ENCODE measurements around the gene CELSR1.

CELSR1 gene

DNA sequence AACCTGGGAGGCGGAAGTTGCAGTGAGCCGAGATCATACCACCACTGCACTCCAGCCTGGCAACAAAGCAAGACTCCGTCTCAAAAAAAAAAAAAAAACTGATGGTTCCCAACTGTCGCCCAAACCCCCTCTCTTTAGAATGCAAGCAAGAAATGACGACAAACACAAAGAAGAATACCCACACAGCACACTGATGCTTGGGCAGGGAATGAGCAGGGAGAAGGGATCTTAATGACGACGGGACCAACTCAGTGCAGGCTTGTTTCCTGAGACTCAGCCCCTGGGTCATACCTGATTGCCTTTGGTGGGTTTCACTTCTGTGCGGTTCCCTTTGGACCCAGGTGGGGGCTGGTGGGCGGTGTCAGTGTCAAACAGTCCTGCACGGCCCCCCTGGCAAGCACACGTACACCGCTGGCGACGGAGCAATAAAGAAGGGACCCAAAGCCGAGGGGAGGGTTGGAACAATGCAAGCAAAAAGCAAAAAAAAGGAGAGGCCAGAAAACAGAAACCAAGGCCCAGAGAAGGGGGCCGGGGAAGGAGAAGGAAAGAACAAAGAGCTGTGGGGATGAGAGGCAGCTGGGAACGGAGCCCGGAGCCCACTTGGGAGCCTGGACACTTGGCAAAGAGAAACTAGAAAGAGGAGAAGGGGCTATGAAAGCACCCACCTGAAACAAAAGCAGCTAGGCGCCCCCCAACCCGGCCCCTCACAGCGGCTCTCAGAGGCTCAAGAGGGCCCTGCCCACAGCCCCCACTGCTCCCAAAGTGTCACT is 99.6 kb downstream of the CELSR1 start:
- peaks cover 0 to 1% of the 10 kb centered on the region in 2 donors for H3K9me3 Mint-ChIP-seq
- H3K36me3 Mint-ChIP-seq, result peaks cover 0 to 2% of the 10 kb centered on the region in 2 donors
- DNase-seq (no peak), ATAC-seq (replicated peaks) (no peak)
- no peak overlapping the region for H3K4me3 Mint-ChIP-seq
- peaks cover 12 to 19% of the 10 kb centered on the region in 2 donors for H3K4me1 Mint-ChIP-seq
- peaks cover 0 to 4% of the 10 kb centered on the region in 2 donors for H3K27me3 Mint-ChIP-seq
- peak overlapping the region; percentile 51 for H3K27ac Mint-ChIP-seq

DNA sequence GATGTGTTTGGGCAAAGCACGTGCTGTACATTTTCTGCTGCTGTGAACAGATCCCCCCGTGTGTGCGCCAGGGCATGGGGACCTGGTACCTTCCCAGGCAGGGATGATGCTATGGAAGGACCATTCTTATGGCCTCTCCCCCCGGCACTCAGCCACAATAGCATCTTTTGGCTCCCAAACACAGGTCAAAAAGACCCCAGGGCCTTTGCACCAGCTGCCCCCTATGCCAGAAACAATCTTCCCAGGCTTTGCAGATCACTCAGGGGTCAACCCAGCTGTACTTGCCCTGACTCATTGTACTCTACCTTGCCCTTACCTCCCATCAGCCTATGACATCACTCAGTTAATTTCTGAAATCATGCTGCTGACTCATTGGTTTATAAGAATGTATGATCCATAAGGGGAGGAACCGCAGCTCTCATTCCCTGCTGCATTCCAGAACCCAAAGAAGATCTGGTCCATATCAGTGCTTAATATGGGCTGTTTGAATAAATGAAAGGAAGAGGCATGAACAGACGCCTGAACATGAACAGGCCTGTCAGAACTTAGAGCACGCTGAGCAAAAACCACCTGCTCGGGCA is 100.7 kb downstream of the CELSR1 start:
- Mint-ChIP-seq H3K4me1 (peaks cover 20 to 31% of the 10 kb centered on the region in 2 donors), H3K36me3 (peaks cover 0 to 2% of the 10 kb centered on the region in 2 donors), H3K27ac (no peak overlapping the region), H3K27me3 (peaks cover 0 to 4% of the 10 kb centered on the region in 2 donors), H3K4me3 (no peak overlapping the region), H3K9me3 (peaks cover 0 to 1% of the 10 kb centered on the region in 2 donors)
- ATAC-seq (replicated peaks) (no peak), DNase-seq (no peak)

GRCh38 chr22:46433318-46433717 is 104.1 kb downstream of the CELSR1 start:
- Mint-ChIP-seq H3K27ac (peak overlapping the region; percentile 94), H3K4me1 (peaks cover 24 to 40% of the 10 kb centered on the region in 2 donors), H3K9me3 (peaks cover 0 to 1% of the 10 kb centered on the region in 2 donors), H3K4me3 (peak overlapping the region; percentile 83 to 88), H3K27me3 (peaks cover 0 to under 1% of the 10 kb centered on the region in 2 donors), H3K36me3 (peaks cover 0 to 2% of the 10 kb centered on the region in 2 donors)
- DNase-seq, result peak; percentile 19
- peak; percentile 68 to 73 for ATAC-seq (replicated peaks)

GRCh38 chr22:46432164-46433068 is 105.0 kb downstream of the CELSR1 start:
- DNase-seq, result peak; percentile 28
- Mint-ChIP-seq H3K36me3 (peaks cover 0 to 2% of the 10 kb centered on the region in 2 donors), H3K9me3 (peaks cover 0 to 1% of the 10 kb centered on the region in 2 donors)

GRCh38 chr22:46430961-46431838 is 106.2 kb downstream of the CELSR1 start:
- DNase-seq (no peak), ATAC-seq (replicated peaks) (no peak)
- Mint-ChIP-seq H3K36me3 (peaks cover 1 to 2% of the 10 kb centered on the region in 2 donors), H3K4me1 (peaks cover 22 to 34% of the 10 kb centered on the region in 2 donors), H3K27ac (peak overlapping the region; percentile 94), H3K4me3 (peak overlapping the region; percentile 83 to 88), H3K9me3 (peaks cover 0 to 4% of the 10 kb centered on the region in 2 donors), H3K27me3 (no peaks in the 10 kb centered on the region)

More at GRCh38 chr22:46432164-46433068, 105.0 kb downstream of the CELSR1 start:
- ATAC-seq (replicated peaks), result peak; percentile 71 to 73
- H3K4me3 Mint-ChIP-seq, result peak overlapping the region; percentile 83 to 88
- H3K27ac Mint-ChIP-seq, result peak overlapping the region; percentile 94
- no peaks in the 10 kb centered on the region for H3K27me3 Mint-ChIP-seq
- H3K4me1 Mint-ChIP-seq, result peaks cover 22 to 34% of the 10 kb centered on the region in 2 donors

GRCh38 chr22:46429325-46429853 is 108.0 kb downstream of the CELSR1 start:
- Mint-ChIP-seq H3K27me3 (no peaks in the 10 kb centered on the region), H3K27ac (no peak overlapping the region), H3K4me3 (no peak overlapping the region), H3K36me3 (peaks cover 2 to 15% of the 10 kb centered on the region in 2 donors), H3K4me1 (peaks cover 24 to 41% of the 10 kb centered on the region in 2 donors), H3K9me3 (peaks cover 9 to 12% of the 10 kb centered on the region in 2 donors)
- DNase-seq (no peak), ATAC-seq (replicated peaks) (no peak)

GRCh38 chr22:46428602-46429324 is 108.7 kb downstream of the CELSR1 start:
- H3K36me3 Mint-ChIP-seq, result peaks cover 2 to 15% of the 10 kb centered on the region in 2 donors

GRCh38 chr22:46428171-46428570 is 109.2 kb downstream of the CELSR1 start:
- Mint-ChIP-seq H3K9me3 (peaks cover 9 to 11% of the 10 kb centered on the region in 2 donors), H3K36me3 (peaks cover 0 to 15% of the 10 kb centered on the region in 2 donors), H3K4me1 (peaks cover 16 to 31% of the 10 kb centered on the region in 2 donors), H3K27ac (no peak overlapping the region), H3K27me3 (no peaks in the 10 kb centered on the region), H3K4me3 (no peak overlapping the region)
- ATAC-seq (replicated peaks) (no peak), DNase-seq (no peak)

More at GRCh38 chr22:46428602-46429324, 108.7 kb downstream of the CELSR1 start:
- DNase-seq (no peak), ATAC-seq (replicated peaks) (no peak)
- no peak overlapping the region for H3K27ac Mint-ChIP-seq
- peaks cover 21 to 37% of the 10 kb centered on the region in 2 donors for H3K4me1 Mint-ChIP-seq
- no peaks in the 10 kb centered on the region for H3K27me3 Mint-ChIP-seq
- H3K9me3 Mint-ChIP-seq, result peaks cover 9 to 12% of the 10 kb centered on the region in 2 donors
- H3K4me3 Mint-ChIP-seq, result no peak overlapping the region

DNA sequence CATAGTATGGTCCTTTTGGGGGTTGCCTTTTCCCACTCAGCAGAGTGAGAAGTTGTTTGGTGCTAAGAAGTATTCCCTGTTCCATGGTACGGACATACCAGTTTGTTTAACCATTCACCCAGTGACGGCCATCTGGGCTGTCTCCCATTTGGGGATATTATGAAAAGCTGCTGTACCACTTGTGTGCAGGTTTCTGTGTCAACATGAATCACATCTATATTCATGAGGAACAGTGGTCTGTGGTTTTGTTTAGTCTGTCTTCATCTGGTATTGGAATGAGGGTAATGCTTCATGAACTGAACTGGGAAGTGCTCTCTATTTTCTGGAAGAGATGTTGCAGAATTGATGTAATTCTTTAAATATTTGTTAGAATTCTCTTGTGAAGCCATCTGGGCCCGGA is 112.4 kb downstream of the CELSR1 start:
- no peak for DNase-seq
- H3K36me3 Mint-ChIP-seq, result peaks cover 0 to 15% of the 10 kb centered on the region in 2 donors
- ATAC-seq (replicated peaks), result no peak
- H3K27me3 Mint-ChIP-seq, result no peaks in the 10 kb centered on the region
- peaks cover 9 to 12% of the 10 kb centered on the region in 2 donors for H3K4me1 Mint-ChIP-seq
- H3K9me3 Mint-ChIP-seq, result peaks cover 9 to 11% of the 10 kb centered on the region in 2 donors
- no peak overlapping the region for H3K4me3 Mint-ChIP-seq
- no peak overlapping the region for H3K27ac Mint-ChIP-seq

DNA sequence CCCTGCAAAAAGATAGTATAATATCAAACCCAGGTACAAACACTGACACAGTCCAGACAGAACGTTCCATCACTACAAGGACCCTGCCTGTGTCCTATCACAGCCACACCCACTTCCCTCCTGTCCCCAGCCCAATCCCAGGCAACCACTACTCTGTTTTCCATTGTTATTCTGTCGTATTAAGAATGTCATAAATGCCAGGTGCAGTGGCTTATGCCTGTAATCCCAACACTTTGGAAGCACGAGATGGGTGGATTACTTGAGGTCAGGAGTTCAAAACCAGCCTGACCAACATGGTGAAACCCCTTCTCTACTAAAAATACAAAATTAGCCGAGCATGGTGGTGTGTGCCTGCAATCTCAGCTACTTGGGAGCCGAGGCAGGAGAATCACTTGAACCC is 112.9 kb downstream of the CELSR1 start:
- Mint-ChIP-seq H3K36me3 (peaks cover 0 to 15% of the 10 kb centered on the region in 2 donors), H3K4me1 (peaks cover 7 to 12% of the 10 kb centered on the region in 2 donors), H3K27me3 (no peaks in the 10 kb centered on the region), H3K4me3 (no peak overlapping the region), H3K9me3 (peaks cover 9 to 11% of the 10 kb centered on the region in 2 donors), H3K27ac (no peak overlapping the region)
- no peak for ATAC-seq (replicated peaks)
- DNase-seq, result no peak

DNA sequence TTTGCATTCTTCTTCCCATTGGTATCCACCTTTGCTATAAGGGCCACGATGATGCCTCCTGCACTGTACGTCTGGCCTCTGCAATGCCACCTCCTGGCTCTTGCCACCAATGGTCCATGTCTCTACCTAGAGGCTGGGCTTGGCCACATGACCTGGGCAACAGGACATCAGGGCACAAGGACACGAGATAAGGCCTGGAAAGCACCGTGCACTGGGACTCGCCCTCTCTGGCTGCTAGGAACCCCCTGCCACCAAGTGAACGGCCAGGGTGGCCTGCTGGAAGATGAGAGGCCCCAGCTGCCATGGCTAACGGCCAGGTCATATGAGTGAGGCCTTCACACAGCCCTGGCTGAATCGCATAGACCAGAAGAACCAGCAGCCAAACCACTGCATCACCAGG is 114.5 kb downstream of the CELSR1 start:
- Mint-ChIP-seq H3K27me3 (no peaks in the 10 kb centered on the region), H3K36me3 (peaks cover 0 to 15% of the 10 kb centered on the region in 2 donors), H3K27ac (no peak overlapping the region), H3K4me1 (peaks cover 7 to 12% of the 10 kb centered on the region in 2 donors), H3K9me3 (peaks cover 9 to 11% of the 10 kb centered on the region in 2 donors), H3K4me3 (no peak overlapping the region)
- DNase-seq (no peak), ATAC-seq (replicated peaks) (no peak)

DNA sequence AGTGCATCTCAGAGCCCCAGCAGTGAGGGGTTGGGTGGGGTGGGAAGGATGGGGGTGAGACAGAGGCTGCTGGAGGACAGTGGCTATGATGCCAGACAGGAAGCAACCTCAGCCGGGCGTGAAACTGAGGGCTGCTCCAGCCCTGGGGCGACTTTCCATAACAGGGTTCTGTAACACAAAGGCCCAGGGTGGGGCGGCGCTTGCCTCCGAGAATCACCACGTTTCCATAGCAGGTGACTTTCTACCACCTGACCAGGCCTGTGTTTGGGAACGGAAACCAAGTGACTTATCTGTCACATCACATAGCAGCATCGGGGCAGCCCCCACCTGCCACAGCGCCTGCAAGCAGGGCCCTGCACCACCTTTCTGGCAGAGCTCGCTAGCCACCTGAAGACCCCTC is 116.2 kb downstream of the CELSR1 start:
- H3K27me3 Mint-ChIP-seq, result no peaks in the 10 kb centered on the region
- peaks cover 9% of the 10 kb centered on the region in 2 donors for H3K9me3 Mint-ChIP-seq
- peaks cover 7 to 12% of the 10 kb centered on the region in 2 donors for H3K4me1 Mint-ChIP-seq
- DNase-seq (peak; percentile 47), ATAC-seq (replicated peaks) (peak; percentile 82 to 94)
- H3K4me3 Mint-ChIP-seq, result peak overlapping the region; percentile 29 to 46
- H3K27ac Mint-ChIP-seq, result peak overlapping the region; percentile 90
- H3K36me3 Mint-ChIP-seq, result peaks cover 0 to 14% of the 10 kb centered on the region in 2 donors

All from stimulated activated naive B cell treated with anti-CD40 and anti-IgM and Interleukin-4, amounts not matched to agents 10 μg/mL and 1 μg/mL and 100 μg/mL, for 72 hours (primary cell).